HG03039 (cell line): ENCODE data around the gene P2RY8.
"Not testable (repeated sequence)": the region's sequence is repeated elsewhere in the genome, so short reads cannot be mapped to it uniquely, and the experiment has no call there.

Experiments used
- ATAC-seq: cut with Tn5 transposase; IDR thresholded peaks from one replicate; pipeline ENCODE4 v1.9.1; 2021; ENCODE audit warnings: mild to moderate bottlenecking, moderate library complexity; ENCODE audit not compliant: unreplicated experiment

The P2RY8 gene, protein sequence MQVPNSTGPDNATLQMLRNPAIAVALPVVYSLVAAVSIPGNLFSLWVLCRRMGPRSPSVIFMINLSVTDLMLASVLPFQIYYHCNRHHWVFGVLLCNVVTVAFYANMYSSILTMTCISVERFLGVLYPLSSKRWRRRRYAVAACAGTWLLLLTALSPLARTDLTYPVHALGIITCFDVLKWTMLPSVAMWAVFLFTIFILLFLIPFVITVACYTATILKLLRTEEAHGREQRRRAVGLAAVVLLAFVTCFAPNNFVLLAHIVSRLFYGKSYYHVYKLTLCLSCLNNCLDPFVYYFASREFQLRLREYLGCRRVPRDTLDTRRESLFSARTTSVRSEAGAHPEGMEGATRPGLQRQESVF

DNA sequence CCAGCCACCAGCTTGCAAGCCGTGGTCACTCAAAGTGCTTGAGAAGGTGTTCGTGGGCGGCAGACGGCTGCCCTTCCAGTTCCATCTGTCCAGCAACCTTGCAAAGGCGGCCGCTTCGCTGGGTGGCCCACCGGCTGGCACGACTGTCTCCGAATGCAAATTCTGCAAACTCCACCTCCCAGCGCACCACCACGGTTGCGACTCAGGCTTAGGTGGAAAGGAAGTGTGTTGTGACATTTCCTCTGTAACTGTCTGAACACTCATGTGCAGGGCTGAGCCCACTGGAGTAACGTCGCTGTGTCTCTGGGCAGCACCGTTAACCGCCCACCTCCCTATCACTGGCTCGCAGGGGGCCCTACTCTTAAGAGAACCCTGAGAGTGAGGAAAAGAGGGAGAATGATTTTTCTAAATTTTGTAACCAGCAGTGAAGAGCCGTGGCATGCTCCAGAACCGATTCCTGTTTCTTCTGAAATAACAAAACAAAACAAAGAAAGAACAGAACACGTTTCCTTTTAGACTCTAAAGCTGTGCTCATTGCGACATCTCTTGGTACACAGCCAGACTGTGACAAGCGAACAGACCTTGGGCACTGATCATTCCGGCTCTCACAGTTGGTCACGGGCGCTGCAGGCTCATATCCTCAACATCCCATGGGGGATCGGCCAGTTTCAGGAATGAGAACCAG is at the start of gene P2RY8:
TSS of gene P2RY8 (minus strand) at position 155 of the 685 bp plus-strand sequence. CDS start 70,627 bp downstream, outside the sequence.
- ATAC-seq = peak; percentile 48

DNA sequence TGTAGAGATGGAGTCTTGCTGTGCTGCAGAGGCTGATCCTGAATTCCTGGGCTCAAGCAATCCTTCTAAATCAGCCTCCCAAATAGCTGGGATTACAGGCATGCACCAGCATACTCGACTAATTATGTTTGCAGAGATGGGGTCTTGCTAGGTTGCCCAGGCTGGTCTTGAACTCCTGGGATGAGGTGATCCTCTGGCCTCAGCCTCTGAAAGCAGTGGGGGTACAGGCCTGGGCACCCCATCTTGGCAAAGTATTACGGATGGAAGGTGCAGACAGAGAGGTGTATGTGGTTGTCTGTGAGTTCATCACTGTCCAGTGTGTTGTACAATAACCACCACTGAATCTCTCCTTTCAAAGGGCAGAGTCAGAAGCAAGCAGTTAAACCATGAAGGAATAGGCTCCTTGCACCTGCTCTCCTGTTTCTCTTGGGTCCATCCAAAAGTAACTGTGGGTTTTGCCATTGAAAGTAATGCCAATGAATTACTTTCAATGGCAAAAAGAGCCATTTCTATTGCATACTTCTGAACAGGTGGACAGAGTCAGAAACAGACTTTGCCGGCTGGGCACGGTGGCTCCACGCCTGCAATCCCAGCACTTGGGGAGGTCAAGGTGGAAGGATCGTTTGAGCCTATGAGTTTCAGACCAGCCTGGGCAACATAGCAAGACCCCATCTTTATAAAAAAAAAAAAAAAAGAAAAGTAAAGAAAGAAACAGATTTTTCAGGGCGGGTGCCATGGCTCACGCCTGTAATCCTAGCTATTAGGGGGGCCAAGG is 47.4 kb upstream of the P2RY8 start:
- no peak for ATAC-seq

DNA sequence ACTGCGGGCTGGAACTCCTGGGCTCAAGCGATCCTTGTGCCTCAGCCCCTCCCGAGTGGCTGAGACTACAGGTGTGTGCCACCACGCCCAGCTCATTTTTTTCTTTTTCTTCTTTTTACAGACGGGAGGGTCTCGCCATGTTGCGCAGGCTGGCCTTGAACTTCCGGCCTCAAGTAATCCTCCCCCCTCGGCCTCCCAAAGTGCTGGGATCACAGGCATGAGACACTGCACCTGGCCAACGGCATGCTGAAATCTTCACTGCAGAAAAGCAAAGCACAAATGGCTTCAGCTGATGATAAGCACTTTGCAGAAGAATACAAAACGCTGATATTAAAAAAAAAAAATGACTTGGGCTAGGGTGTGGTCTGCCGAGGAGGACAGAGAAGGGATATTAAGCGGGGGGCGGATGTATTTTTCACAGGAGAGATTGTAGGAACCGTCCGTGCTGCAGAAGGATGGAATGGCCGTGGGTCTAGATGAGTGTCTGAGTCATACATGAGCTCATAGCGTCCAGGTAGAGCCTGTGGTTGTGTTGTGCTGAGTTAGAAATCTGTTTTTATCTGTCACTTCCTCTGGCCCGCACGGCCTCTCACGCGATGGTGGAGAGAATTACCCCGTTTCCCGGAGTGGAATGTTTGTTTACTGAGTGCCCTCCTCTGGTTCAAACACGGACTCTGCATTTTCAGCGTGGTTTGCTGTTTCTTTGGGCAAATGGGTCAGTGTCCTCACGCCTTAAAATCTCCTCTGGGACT is 45.9 kb upstream of the P2RY8 start:
- ATAC-seq = peak; percentile 79

DNA sequence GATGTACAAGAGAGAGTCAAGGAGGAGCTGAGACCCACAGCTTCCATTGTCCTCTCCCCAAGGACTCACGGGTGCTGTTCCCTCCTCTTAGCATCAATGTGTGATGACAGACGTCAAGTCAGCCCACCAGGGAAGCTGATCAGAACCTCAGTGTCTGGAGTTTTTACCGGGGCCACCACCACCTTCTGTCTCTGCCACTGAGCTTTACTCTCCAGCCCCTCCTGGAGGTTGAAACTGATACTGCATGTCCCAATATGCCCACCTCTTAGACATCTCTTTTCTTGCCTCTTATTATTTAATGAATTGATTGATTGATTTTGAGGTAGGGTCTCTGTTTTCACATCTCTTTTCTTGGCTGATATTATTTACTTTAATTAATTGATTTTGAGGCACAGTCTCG is 44.1 kb upstream of the P2RY8 start:
- ATAC-seq = no peak

DNA sequence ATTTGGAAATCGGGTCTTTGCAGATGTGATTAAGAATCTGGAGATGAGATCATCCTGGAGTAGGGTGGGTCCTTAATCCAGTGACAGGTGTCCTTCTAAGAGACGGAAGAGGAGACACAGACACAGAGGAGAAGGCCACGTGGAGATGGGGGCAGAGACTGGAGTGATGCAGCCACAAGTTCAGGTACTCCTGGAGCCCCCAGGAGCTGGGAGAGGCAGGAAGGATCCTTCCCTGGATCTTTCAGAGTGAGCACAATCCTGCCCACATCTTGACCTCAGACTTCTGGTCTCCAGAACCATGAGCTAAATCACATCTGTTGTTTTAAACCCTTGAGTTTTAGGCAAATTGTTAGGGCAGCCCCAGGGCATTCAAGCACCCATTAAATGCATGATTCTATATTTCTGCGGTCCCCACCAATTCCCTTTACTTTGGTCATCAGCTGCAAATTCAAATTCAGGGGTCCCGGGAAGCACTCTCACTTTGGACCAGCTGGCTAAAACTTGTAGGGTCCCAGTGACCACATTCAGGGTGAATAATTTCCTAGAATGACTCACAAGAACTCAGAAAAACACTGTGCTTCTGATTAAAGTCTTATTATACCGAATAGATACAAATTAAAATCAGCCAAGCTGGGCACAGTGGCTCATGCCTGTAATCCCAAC is 41.7 kb upstream of the P2RY8 start:
- ATAC-seq = no peak

DNA sequence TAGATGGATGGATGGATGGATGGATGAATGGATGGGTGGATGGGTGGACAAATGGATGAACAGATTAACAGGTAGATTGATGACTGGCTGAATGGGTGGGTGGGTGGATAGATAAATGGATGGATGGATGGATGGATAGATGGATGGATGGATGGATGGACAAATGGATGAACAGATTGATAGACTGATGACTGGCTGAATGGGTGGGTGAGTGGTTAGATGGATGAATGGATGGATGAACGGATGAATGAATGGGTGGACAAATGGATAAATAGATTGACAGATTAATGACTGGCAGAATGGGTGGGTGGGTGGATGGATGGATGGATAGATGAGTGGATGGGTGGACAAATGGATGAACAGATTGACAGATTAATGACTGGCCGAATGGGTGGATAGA is 40.9 kb upstream of the P2RY8 start:
- ATAC-seq = no peak

DNA sequence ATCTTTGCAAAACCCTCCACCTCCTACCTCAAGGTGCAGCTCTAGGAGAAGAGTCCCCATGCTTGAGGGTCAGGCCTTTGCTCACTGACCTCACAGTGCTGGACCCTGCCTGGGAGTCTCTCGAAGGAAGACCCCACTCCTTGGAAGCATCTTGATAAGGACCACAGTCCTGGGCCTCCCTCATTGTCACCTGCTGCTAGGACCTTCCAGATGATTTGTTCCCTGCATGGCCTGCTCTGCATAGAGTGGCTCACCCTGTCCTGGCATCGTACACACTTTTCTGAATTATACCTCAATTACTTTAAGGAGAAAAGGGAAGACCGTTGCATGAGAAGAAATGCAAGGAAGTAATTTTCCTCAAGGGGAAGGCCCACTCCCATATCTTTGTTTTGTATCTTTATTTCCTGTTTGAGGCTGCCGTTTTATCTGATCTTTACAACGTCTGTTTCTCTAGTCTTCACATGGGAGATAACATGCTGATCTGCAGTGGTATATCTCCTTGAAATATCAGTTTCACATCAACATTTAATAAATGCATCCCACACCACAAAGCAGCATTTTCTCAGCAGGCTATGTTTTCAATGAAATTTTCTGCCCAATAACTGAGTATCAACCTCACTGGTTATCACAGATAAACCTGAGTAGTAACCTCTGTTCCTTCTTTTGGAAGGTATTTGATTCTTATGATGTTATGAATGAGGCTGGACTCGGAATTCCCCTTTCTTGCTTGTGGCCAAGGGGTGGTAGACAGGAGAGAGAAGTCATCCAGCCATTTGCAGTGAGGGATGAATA is 39.4 kb upstream of the P2RY8 start:
- no peak for ATAC-seq

DNA sequence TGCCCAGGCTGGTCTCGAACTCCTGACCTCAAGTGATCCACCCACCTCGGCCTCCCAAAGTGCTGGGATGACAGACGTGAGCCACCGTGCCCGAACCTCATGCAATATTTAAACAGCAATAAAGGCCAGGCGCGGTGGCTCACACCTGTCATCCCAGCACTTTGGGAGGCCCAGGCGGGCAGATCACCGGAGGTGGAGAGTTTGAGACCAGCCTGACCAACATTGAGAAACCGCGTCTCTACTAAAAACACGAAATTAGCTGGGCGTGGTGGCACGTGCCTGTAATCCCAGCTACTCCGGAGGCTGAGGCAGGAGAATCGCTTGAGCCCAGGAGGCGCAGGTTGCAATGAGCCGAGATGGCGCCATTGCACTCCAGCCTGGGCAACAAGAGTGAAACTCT is 37.2 kb upstream of the P2RY8 start:
- not testable (repeated sequence) for ATAC-seq

DNA sequence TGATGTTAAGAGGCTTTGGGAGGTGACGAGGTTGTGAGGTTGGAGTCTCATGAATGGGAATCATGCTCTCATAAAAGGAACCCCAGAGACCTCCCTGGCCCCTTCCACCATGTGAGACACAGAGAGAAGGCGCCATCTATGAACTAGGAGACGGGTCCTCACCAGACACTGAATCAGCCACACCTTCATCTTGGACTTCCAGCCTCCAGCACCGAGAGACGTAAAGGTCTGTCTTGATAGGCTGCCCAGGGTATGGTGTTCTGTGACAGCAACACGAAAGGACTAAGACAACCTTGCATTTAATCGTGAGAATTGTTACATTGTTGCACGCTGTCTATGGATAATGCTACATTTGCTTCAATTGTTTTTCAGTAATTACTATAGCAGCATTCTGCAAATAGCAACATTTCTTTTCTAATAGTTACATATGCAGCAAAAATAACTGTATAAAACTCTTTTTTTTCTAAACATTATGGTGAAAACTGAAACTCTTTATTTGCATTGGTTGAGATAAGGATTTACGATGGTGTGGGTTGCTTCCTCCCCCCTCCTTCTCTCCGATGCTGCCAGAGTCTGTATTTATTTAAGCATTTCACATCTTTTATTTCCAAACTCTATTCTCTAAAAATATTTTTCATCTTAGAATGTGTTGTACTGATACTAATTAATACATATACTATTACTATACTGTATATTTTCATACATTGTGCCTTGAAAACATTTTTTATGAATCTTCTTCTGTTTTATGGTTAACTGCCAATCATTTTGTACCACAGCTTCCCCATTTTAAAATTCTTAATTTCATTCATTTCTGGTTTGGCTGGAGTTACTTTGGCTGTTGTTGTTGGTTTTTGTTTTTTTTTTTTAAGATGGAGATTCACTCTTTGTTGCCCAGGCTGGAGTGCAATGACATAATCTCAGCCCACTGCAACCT is 28.0 kb upstream of the P2RY8 start:
- no peak for ATAC-seq

DNA sequence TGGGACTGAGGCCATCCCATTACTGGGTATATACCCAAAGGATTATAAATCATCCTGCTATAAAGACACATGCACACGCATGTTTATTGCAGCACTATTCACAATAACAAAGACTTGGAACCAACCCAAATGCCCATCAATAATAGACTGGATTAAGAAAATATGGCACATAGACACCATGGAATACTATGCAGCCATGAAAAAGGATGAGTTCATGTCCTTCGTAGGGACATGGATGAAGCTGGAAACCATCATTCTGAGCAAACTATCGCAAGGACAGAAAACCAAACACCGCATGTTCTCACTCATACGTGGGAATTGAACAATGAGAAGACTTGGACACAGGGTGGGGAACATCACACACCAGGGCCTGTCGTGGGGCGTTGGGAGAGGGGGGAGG is 27.1 kb upstream of the P2RY8 start:
- not testable (repeated sequence) for ATAC-seq

DNA sequence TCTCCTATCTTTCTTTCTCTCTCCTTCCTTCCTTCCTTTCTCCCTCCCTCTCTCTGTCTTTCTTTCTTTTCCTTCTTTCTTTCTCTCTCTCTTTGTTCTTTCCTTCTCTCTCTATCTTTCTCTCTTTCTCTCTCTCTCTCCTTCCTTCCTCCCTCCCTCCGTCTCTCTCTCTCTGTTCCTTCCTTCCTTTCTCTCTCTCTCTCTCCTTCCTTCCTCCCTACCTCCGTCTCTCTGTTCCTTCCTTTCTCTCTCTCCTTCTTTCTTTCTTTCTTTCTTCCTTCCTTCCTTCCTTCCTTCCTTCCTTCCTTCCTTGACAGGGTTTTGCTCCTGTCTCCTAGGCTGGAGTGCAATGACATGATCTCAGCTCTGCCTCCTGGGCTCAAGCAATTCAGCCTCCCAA is 24.2 kb upstream of the P2RY8 start:
- ATAC-seq = no peak

DNA sequence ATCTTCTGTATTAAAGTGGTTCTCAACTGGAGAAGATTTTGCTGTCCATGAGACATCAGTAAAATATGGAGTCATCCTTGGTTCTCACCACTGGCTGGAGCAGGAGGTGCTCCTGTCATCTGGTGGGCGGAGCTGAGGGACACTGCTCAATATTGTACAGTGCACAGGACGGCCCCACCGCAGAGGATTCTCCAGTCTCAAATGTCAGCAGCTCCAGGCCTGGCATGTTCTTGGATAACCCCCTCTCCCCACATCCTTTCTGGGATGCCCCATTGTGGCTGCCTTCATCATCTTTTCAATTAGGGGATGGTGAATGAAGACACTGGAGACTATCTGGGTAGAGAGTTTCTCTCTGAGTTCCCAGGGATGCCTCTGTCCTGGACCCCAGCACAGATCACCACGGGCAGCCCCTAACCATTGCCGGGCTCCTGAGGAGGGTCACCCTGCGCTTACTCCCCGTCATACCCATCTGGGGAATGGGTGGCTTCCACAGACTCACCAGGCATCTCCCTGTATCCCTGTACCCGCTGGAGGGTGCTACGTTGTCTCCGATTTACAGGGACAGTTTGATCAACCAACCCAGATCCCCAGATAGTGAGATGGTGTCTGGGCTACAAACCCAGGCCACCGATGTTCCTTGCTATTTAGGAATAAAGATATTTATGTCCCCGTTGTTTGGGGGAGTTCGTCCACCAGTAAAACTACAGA is 21.9 kb upstream of the P2RY8 start:
- no peak for ATAC-seq

DNA sequence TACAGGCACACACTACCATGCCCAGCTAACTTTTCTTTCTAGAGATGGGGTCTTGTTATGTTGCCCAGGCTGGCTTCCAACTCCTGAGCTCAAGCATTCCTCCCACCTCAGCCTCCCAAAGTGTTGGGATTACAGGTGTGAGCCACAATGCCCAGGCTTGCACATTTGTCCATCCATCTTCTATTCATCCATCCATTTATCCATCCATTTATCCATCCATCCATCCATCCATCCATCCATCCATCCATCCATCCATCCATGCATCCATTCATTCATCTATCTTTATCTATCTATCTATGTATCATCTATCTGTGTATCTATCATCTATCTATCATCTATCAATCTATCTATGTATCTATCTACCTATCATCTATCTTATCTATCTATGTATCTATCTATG is 20.5 kb upstream of the P2RY8 start:
- ATAC-seq = not testable (repeated sequence)

DNA sequence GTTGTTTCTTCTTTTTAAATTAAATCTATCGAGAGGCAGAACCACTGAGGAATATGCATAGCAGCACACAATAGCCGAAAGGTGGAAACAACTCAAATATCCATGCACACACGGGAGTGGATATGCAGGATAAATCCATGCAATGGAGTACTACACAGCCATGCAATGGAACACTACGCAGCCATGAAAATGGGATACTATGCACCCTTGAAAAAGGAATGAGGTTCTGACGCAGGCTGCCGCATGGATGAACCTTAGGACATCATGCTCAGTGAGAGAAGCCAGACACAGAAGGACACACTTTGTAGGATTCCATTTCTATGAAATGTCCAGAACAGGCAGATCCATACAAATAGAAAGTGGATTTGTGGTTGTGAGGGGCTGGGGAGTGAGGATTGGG is 18.4 kb upstream of the P2RY8 start:
- no peak for ATAC-seq

DNA sequence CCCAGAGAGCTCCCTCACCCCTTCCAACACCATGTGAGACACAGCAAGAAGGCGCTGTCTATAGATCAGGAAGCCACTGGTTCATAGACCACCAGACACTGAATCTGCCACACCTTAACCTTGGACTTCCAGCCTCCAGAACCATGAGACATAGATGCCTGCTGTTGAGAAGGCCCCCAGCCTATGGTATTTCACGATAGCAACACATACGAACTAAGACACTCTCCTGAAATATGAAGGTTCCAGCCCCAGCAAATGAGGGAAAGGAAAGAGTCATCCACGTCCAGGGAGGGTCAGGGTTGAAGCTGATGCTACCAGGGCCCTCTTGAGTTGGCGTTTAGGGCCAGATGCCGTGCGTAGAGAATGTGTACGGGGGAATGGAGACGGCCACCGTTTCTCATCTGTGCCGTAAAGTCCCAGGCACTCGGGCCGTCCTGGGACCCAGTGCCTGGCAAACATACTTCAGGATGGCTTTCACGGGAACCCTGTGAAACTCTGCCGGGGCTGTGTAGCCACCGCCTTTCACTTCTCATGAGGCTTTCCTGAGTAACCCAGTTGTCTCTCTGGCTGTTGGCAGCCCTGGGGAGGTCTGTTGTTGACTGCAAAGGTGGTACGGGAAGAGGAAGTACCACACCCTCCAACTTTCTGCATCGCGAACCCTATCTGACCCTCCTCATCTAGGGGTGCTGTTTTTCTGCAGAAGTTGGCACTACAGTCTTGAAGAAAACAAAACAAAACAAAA is 17.7 kb upstream of the P2RY8 start:
- no peak for ATAC-seq

DNA sequence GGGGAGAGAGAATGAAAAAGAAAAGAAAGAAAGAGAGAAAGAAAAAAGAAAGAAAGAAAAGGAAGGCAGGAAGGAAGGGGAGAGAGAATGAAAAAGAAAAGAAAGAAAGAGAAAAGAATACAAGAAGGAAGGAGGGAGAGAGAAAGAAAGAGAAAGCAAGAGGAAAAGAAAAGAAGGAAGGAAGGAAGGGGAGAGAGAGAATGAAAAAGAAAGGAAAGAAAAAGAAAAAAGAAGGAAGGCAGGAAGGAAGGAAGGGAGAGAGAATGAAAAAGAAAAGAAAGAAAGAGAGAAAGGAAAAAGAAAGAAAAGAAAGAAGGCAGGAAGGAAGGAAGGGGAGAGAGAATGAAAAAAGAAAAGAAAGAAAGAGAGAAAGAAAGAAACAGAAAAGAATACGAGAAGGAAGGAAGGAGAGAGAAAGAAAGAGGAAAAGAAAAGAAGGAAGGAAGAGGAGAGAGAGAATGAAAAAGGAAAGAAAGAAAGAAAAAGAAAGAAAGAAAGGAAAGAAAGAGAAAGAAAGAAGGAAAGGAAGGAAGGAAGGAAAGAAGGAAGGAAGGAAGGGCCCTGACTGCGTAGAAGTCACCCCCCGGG is 15.1 kb upstream of the P2RY8 start:
- no peak for ATAC-seq

DNA sequence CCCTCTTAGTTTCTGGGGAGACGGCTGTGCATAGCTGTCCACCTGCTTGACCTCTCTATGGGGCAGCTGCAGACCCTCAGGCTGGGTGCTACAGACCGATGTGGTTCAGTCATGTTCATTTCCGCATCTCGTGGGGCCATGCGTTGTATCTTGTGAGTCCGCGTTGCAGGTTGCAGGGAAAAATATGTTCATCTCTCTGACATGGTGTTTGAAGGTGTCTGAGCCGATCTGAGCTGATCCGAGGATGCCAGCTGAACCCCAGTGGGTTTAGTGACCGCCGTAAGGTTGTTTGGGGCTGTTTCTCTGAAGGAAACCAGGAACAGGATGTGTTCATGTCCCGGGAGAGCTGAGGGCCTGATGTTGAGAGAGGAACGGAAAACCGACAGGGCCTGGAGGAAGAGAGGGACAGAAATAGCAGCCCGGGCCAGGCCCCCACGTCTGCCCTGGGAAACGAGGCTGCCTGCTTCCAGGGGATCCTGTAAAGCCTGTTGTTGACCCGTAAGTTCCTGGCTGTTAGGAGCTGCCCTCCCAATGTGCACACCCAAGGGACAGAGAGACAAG is 9.8 kb upstream of the P2RY8 start:
- no peak for ATAC-seq
